Calu3 (cell line): ENCODE results near the gene RAF1. TPM values are rescaled to one million over a fixed set of nuclear protein-coding genes. Genes with fewer than 3 reads are reported as not detected.

Source experiments
- BruUV-seq: library from RNA; stranded (reverse); fragments of 400-500 nt; replicated peaks from 2 replicates; lab custom pipeline; 2021; lab: Mats Ljungman, UMichigan
- CTCF ChIA-PET: fragments of 300-600 bp; sonication (Branson Sonifier 250); formaldehyde crosslinking; loops from one replicate; lab custom pipeline; 2022; ENCODE audit warnings: antibody characterized with exemption; lab: Charles Lee
- DNase-seq: peaks from one replicate; pipeline ENCODE4 v3.0.0; 2022
- H3K27ac Mint-ChIP-seq: one replicate; pipeline ENCODE4 v1.8.0; 2022; ENCODE audit warnings: mixed read lengths; ENCODE audit not compliant: unreplicated experiment
- H3K27me3 Mint-ChIP-seq: one replicate; pipeline ENCODE4 v1.8.0; 2022; ENCODE audit warnings: mixed read lengths; ENCODE audit not compliant: unreplicated experiment
- H3K36me3 Mint-ChIP-seq: one replicate; pipeline ENCODE4 v1.8.0; 2022; ENCODE audit warnings: mild to moderate bottlenecking, moderate library complexity, mixed read lengths; ENCODE audit not compliant: insufficient read depth, unreplicated experiment
- H3K4me1 Mint-ChIP-seq: one replicate; pipeline ENCODE4 v1.8.0; 2022; ENCODE audit warnings: mild to moderate bottlenecking, low read depth, mixed read lengths; ENCODE audit not compliant: unreplicated experiment
- H3K4me3 Mint-ChIP-seq: one replicate; pipeline ENCODE4 v1.8.0; 2022; ENCODE audit warnings: mild to moderate bottlenecking, low read depth, moderate library complexity, mixed read lengths; ENCODE audit not compliant: unreplicated experiment
- H3K9me3 Mint-ChIP-seq: one replicate; pipeline ENCODE4 v1.8.0; 2022; ENCODE audit warnings: low read depth, mixed read lengths; ENCODE audit not compliant: unreplicated experiment
- intact Hi-C: fragments of 100-400 bp; cut with micrococcal nuclease; formaldehyde crosslinking; loops from one replicate; pipeline ENCODE4 v1.10.0; 2022; ENCODE audit not compliant: unreplicated experiment
- total RNA-seq: library from RNA; stranded (reverse); gene quantifications from 2 replicates; pipeline ENCODE4 v1.2.3, GENCODE V29; 2022
- TF ChIP-seq, protein P1 (sequence below): fragments of 200-600 bp; IDR thresholded peaks from one replicate; pipeline ENCODE4 v1.8.0; 2022; ENCODE audit warnings: antibody characterized with exemption; ENCODE audit not compliant: unreplicated experiment

Gene RAF1
- total RNA-seq, 1 experiment from 2014 or later: 69.3 TPM

GRCh38 chr3:12583280-12583679, 80.6 kb downstream of the RAF1 start:
- TF ChIP-seq, protein P1, sequence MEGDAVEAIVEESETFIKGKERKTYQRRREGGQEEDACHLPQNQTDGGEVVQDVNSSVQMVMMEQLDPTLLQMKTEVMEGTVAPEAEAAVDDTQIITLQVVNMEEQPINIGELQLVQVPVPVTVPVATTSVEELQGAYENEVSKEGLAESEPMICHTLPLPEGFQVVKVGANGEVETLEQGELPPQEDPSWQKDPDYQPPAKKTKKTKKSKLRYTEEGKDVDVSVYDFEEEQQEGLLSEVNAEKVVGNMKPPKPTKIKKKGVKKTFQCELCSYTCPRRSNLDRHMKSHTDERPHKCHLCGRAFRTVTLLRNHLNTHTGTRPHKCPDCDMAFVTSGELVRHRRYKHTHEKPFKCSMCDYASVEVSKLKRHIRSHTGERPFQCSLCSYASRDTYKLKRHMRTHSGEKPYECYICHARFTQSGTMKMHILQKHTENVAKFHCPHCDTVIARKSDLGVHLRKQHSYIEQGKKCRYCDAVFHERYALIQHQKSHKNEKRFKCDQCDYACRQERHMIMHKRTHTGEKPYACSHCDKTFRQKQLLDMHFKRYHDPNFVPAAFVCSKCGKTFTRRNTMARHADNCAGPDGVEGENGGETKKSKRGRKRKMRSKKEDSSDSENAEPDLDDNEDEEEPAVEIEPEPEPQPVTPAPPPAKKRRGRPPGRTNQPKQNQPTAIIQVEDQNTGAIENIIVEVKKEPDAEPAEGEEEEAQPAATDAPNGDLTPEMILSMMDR: no peak
- no peak overlapping the region for H3K4me3 Mint-ChIP-seq
- H3K36me3 Mint-ChIP-seq: peaks cover 56% of the 10 kb centered on the region
- CTCF ChIA-PET: no interaction called here
- DNase-seq: no peak
- H3K27ac Mint-ChIP-seq: no peak overlapping the region
- H3K27me3 Mint-ChIP-seq: no peaks in the 10 kb centered on the region
- intact Hi-C loops: no loop called here
- no peaks in the 10 kb centered on the region for H3K9me3 Mint-ChIP-seq
- BruUV-seq: no TSS peak
- peaks cover 8% of the 10 kb centered on the region for H3K4me1 Mint-ChIP-seq

GRCh38 chr3:12582730-12583129, 81.2 kb downstream of the RAF1 start:
- no peaks in the 10 kb centered on the region for H3K27me3 Mint-ChIP-seq
- BruUV-seq: no TSS peak
- no peak overlapping the region for H3K4me3 Mint-ChIP-seq
- no peak for DNase-seq
- no peaks in the 10 kb centered on the region for H3K9me3 Mint-ChIP-seq
- no peak overlapping the region for H3K27ac Mint-ChIP-seq
- peaks cover 58% of the 10 kb centered on the region for H3K36me3 Mint-ChIP-seq
- TF ChIP-seq, protein P1: no peak
- CTCF ChIA-PET: no interaction called here
- peaks cover 8% of the 10 kb centered on the region for H3K4me1 Mint-ChIP-seq
- intact Hi-C loops: no loop called here

DNA sequence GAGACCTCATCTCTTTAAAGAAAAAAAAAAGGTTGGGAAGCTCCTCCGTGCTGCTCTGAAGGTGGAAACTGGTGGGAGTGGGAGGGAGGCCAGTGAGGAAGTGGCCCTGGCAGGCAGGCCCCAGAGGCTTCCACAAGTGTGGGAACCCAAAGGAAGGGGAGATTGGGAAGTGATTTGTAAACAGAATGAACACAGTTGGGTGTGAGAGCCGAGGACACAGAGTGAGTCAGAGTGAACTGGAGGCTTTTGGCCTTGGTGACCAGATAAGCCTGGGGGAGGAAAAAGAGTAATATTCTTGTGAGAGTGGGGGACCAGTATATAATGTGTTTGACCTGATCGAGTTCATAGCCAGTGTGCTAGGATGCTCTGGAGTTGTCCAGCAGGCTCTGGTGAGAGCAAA, 84.0 kb downstream of the RAF1 start:
- no TSS peak for BruUV-seq
- intact Hi-C loops: no loop called here
- CTCF ChIA-PET: no interaction called here
- Mint-ChIP-seq H3K4me1 (peaks cover 8% of the 10 kb centered on the region), H3K36me3 (peaks cover 57% of the 10 kb centered on the region), H3K27ac (peak overlapping the region; percentile 45), H3K4me3 (no peak overlapping the region), H3K9me3 (no peaks in the 10 kb centered on the region), H3K27me3 (no peaks in the 10 kb centered on the region)
- DNase-seq: no peak
- TF ChIP-seq, protein P1: no peak

- no peak for DNase-seq
- no TSS peak for BruUV-seq
- Mint-ChIP-seq H3K9me3 (no peaks in the 10 kb centered on the region), H3K4me3 (no peak overlapping the region), H3K27me3 (no peaks in the 10 kb centered on the region), H3K4me1 (peaks cover 8% of the 10 kb centered on the region), H3K36me3 (peaks cover 55% of the 10 kb centered on the region), H3K27ac (peak overlapping the region; percentile 45)
- TF ChIP-seq, protein P1: no peak
- CTCF ChIA-PET: interaction anchor here (1.1 kb wide), 1 partner anchor 8 kb away, joined by 6 read pairs; no protein-coding TSS in a partner anchor
- intact Hi-C loops: no loop called here
Measured at GRCh38 chr3:12579456-12579855, 84.5 kb downstream of the RAF1 start.
